HCT116 (cell line): ENCODE data around the gene CDKN1A. TPM values are rescaled to one million over a fixed set of nuclear protein-coding genes. Genes with fewer than 3 reads are reported as not detected.

ENCODE experiments used
- ATAC-seq: fragments of 200-7000 bp; cut with Tn5 transposase; 2 replicates; pipeline ENCODE4 v1.9.1; 2020; ENCODE audit warnings: mild to moderate bottlenecking, moderate library complexity
- BruUV-seq: library from RNA; stranded (reverse); fragments of 400-500 nt; replicated peaks from 2 replicates; lab custom pipeline; 2021; lab: Mats Ljungman, UMichigan
- CTCF ChIA-PET: fragments of 300-600 bp; sonication (Branson Sonifier 250); formaldehyde crosslinking; loops from one replicate; lab custom pipeline; 2021; ENCODE audit warnings: antibody characterized with exemption; lab: Charles Lee
- POLR2A ChIA-PET: fragments of 300-600, 350-600 bp; sonication (Branson Sonifier 250); formaldehyde crosslinking; loops from one replicate; lab custom pipeline; 2021; ENCODE audit warnings: antibody characterized with exemption; lab: Charles Lee
- RAD21 ChIA-PET, 2 experiments: fragments of 300-600 bp; sonication (Branson Sonifier 250); formaldehyde crosslinking; loops; one replicate each; lab custom pipeline; 2023; ENCODE audit warnings: low total read pairs in 2 of 2; ENCODE audit not compliant: uncharacterized antibody in 2 of 2, unreplicated experiment in 2 of 2, low non-redundant PET in 1 of 2; lab: Charles Lee
- DNase-seq: peaks from one replicate; pipeline ENCODE4 v3.0.0-alpha.2; 2010; ENCODE audit warnings: low read depth, low spot score
- H2AFZ ChIP-seq: fragments of 200-600 bp; shearing (Covaris generic), sonication (generic); 2 replicates; pipeline ENCODE4 v1.6.1; 2017; ENCODE audit warnings: low read depth, mixed run types, mixed read lengths, antibody characterized with exemption, low read length; ENCODE audit not compliant: poor library complexity, severe bottlenecking
- H3K27ac ChIP-seq: 2 replicates; pipeline ENCODE4 v1.5.1; 2012; ENCODE audit warnings: low read depth, low read length
- H3K27me3 ChIP-seq: fragments of 200-600 bp; sonication (generic); 2 replicates; pipeline ENCODE4 v1.6.1; 2016; ENCODE audit warnings: mixed run types, low read length, mixed read lengths; ENCODE audit not compliant: insufficient read depth
- H3K36me3 ChIP-seq, 2 experiments: fragments of 200-500 bp in 1 of 2; fragments of 200-600 bp in 1 of 2; sonication (Bioruptor generic) in 1 of 2; sonication (generic) in 1 of 2; 2 replicates each; pipeline versions ENCODE4 v1.5.1 to v1.6.1; 2014 to 2016; ENCODE audit warnings: low read length in 2 of 2, inconsistent platforms in 1 of 2, mixed read lengths in 1 of 2, mixed run types in 1 of 2; ENCODE audit not compliant: insufficient read depth in 2 of 2, control insufficient read depth in 1 of 2
- H3K4me1 ChIP-seq, 2 experiments: fragments of 200-600 bp in 1 of 2; sonication (generic) in 1 of 2; 2 replicates each; pipeline versions ENCODE4 v1.5.1 to v1.6.1; 2012 to 2017; ENCODE audit warnings: low read length in 2 of 2, inconsistent platforms in 1 of 2, mild to moderate bottlenecking in 1 of 2, mixed read lengths in 1 of 2, mixed run types in 1 of 2, moderate library complexity in 1 of 2; ENCODE audit not compliant: insufficient read depth in 2 of 2, control insufficient read depth in 1 of 2
- H3K4me2 ChIP-seq: fragments of 200-600 bp; sonication (generic); 2 replicates; pipeline ENCODE4 v1.6.1; 2017; ENCODE audit warnings: mixed run types, low read length, mixed read lengths
- H3K4me3 ChIP-seq, 2 experiments: fragments of 200-600 bp in 1 of 2; sonication (generic) in 1 of 2; replicated peaks in 1 of 2; 2 replicates each; pipeline ENCODE4 v1.5.1; 2011 to 2016; ENCODE audit warnings: low read length in 2 of 2, control low read depth in 1 of 2, low read depth in 1 of 2, mild to moderate bottlenecking in 1 of 2, mixed read lengths in 1 of 2, mixed run types in 1 of 2
- H3K79me2 ChIP-seq: fragments of 200-600 bp; sonication (generic); 2 replicates; pipeline ENCODE4 v1.6.1; 2017; ENCODE audit warnings: mild to moderate bottlenecking, mixed run types, low read length, moderate library complexity, mixed read lengths; ENCODE audit not compliant: insufficient read depth
- H3K9ac ChIP-seq: fragments of 200-600 bp; sonication (generic); 2 replicates; pipeline ENCODE4 v1.6.1; 2016; ENCODE audit warnings: low read length, mixed read lengths
- H3K9me2 ChIP-seq: fragments of 200-600 bp; sonication (generic), shearing (Covaris generic); 2 replicates; pipeline ENCODE4 v1.6.1; 2017; ENCODE audit warnings: mixed run types, mild to moderate bottlenecking, moderate library complexity; ENCODE audit not compliant: insufficient read depth
- H3K9me3 ChIP-seq, 2 experiments: fragments of 200-500 bp in 1 of 2; fragments of 200-600 bp in 1 of 2; sonication (Bioruptor generic) in 1 of 2; sonication (generic) in 1 of 2; 2 replicates each; pipeline ENCODE4 v1.6.1; 2014 to 2017; ENCODE audit warnings: low read length in 2 of 2, mixed read lengths in 2 of 2, inconsistent platforms in 1 of 2, low read depth in 1 of 2, mild to moderate bottlenecking in 1 of 2, mixed run types in 1 of 2, moderate library complexity in 1 of 2; ENCODE audit not compliant: control insufficient read depth in 1 of 2, insufficient read depth in 1 of 2
- H4K20me1 ChIP-seq: fragments of 200-600 bp; sonication (generic), shearing (Covaris generic); 2 replicates; pipeline ENCODE4 v1.6.1; 2017; ENCODE audit warnings: mixed run types, mild to moderate bottlenecking, moderate library complexity; ENCODE audit not compliant: insufficient read depth
- CBX3 ChIP-seq: IDR thresholded peaks from 2 replicates; pipeline ENCODE4 v1.6.1; 2012; ENCODE audit warnings: low read depth
- EZH2 ChIP-seq: fragments of 200-600 bp; sonication (generic); IDR thresholded peaks from 2 replicates; pipeline ENCODE4 v1.6.1; 2017; ENCODE audit warnings: antibody characterized with exemption, mixed run types
- FOSL1 ChIP-seq: IDR thresholded peaks from 2 replicates; pipeline ENCODE4 v1.6.1; 2012; ENCODE audit warnings: low read depth
- POLR2A ChIP-seq: IDR thresholded peaks from 2 replicates; pipeline ENCODE4 v1.7.0; 2011; ENCODE audit warnings: borderline replicate concordance; ENCODE audit not compliant: insufficient read depth, insufficient read length; ENCODE audit errors: extremely low read depth
- POLR2AphosphoS5 ChIP-seq: IDR thresholded peaks from 2 replicates; pipeline ENCODE4 v1.6.1; 2011; ENCODE audit warnings: mild to moderate bottlenecking, low read depth, low read length, moderate library complexity
- RAD21 ChIP-seq: IDR thresholded peaks from 2 replicates; pipeline ENCODE4 v1.6.1; 2012; ENCODE audit warnings: low read depth, mild to moderate bottlenecking
- SP1 ChIP-seq: IDR thresholded peaks from 2 replicates; pipeline ENCODE4 v1.6.1; 2012; ENCODE audit warnings: low read depth
- SRF ChIP-seq: IDR thresholded peaks from 2 replicates; pipeline ENCODE4 v1.6.1; 2012; ENCODE audit warnings: low read depth
- intact Hi-C: fragments of 100-400 bp; cut with micrococcal nuclease; formaldehyde crosslinking; loops from 2 replicates; pipeline ENCODE4 v1.10.0; 2022
- total RNA-seq: library from RNA; stranded (reverse); gene quantifications from one replicate; pipeline ENCODE4 v1.2.1, GENCODE V29; 2021; ENCODE audit not compliant: unreplicated experiment
- TF ChIP-seq, protein P1 (sequence below): IDR thresholded peaks from 2 replicates; pipeline ENCODE4 v1.6.1; 2012

CDKN1A gene
- total RNA-seq, 1 experiment from 2014 or later, result 179 TPM

DNA sequence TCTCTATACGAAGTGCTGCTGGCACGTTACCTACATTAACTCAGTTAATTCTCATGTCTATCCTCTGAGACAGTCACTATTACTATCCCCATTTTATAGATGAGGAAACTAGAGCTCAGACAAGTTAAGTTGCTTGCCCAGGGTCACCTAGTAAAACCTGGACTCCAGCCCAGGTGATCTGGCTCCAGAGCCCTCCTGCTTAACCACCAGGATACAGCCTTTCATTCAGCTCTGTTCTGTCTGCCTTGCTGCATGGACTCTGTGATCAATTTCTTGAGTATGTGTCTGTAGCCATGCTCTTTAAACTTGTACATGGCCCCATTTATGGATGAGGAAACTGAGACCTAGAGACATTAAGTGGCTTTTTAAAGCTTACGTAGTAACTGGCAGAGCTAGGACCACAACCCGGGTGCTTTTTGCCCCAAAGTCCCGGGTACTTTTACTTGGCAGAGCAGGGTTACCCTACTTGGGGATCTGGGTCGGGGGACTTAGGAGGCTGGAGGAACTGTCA lies 4.7 kb downstream of the CDKN1A start:
- DNase-seq, result no peak
- intact Hi-C loops, result loop anchor here (1.0 to 5.0 kb wide), 3 partner anchors 41 to 261 kb away; no protein-coding TSS in a partner anchor
- H3K4me3 ChIP-seq, result no peak overlapping the region
- POLR2A ChIA-PET, result interaction anchor here (0.6 to 1.8 kb wide), 7 partner anchors 10 to 69 kb away, joined by 3 to 11 read pairs (median 4); no protein-coding TSS in a partner anchor
- BruUV-seq, result no TSS peak
- peaks cover 31 to 41% of the 10 kb centered on the region in 2 experiments for H3K4me1 ChIP-seq
- H2AFZ ChIP-seq, result no peak overlapping the region
- no peaks in the 10 kb centered on the region for H3K9me3 ChIP-seq
- TF ChIP-seq POLR2A (no peak), CBX3 (no peak), FOSL1 (no peak), RAD21 (no peak), EZH2 (no peak), SRF (no peak), POLR2AphosphoS5 (peak; percentile 19; the same call in 1 of the 2 replicates), SP1 (no peak)
- TF ChIP-seq, all 23 proteins: peak for 1
- RAD21 ChIA-PET, result no interaction called here
- Histone ChIP-seq H3K9ac (peak overlapping the region; percentile 54; the same call in 1 of the 2 replicates), H3K27ac (peak overlapping the region; percentile 64; the same call in 1 of the 2 replicates), H3K4me2 (peak overlapping the region; percentile 72; the same call in 1 of the 2 replicates), H3K79me2 (peaks cover 59% of the 10 kb centered on the region), H3K27me3 (no peaks in the 10 kb centered on the region), H3K36me3 (peaks cover 25 to 37% of the 10 kb centered on the region in 2 experiments), H3K9me2 (no peaks in the 10 kb centered on the region), H4K20me1 (peaks cover 4% of the 10 kb centered on the region; the same call in 1 of the 2 replicates)
- ATAC-seq, result no peak
- CTCF ChIA-PET, result no interaction called here

DNA sequence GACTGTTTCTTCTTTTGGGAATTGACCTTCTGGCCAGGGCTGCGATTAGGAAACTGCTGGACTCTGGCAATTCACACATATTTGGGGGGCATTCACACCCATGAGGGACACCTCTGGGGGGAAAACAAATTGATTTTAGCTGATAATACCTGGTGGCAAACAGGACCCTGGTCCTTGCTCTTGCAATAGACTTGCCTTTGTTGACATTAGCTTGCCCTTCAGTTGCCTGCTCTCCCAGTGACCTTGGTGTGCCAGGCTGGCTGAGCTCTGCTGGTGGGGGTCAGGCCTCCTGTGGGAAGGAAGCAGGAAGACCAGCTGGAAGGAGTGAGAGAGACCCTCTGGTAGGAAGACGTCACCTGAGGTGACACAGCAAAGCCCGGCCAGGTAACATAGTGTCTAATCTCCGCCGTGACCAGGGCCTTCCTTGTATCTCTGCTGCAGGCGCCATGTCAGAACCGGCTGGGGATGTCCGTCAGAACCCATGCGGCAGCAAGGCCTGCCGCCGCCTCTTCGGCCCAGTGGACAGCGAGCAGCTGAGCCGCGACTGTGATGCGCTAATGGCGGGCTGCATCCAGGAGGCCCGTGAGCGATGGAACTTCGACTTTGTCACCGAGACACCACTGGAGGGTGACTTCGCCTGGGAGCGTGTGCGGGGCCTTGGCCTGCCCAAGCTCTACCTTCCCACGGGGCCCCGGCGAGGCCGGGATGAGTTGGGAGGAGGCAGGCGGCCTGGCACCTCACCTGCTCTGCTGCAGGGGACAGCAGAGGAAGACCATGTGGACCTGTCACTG lies 5.3 kb downstream of the CDKN1A start:
- ChIA-PET CTCF (no interaction called here), POLR2A (interaction anchor here (0.6 to 1.8 kb wide), 5 partner anchors 9 to 69 kb away, joined by 3 to 7 read pairs (median 4); no protein-coding TSS in a partner anchor), RAD21 (no interaction called here)
- Histone ChIP-seq H3K27ac (peak overlapping the region; percentile 64; the same call in 1 of the 2 replicates), H3K4me2 (no peak overlapping the region), H3K4me3 (no peak overlapping the region), H3K4me1 (peaks cover 29 to 34% of the 10 kb centered on the region in 2 experiments), H2AFZ (no peak overlapping the region), H3K9me3 (no peaks in the 10 kb centered on the region), H3K9ac (no peak overlapping the region), H3K9me2 (no peaks in the 10 kb centered on the region), H3K36me3 (peaks cover 25 to 37% of the 10 kb centered on the region in 2 experiments), H3K27me3 (no peaks in the 10 kb centered on the region), H3K79me2 (peaks cover 56% of the 10 kb centered on the region), H4K20me1 (peaks cover 4% of the 10 kb centered on the region; the same call in 1 of the 2 replicates)
- no TSS peak for BruUV-seq
- intact Hi-C loops, result loop anchor here (1.0 to 5.0 kb wide), 3 partner anchors 40 to 262 kb away; no protein-coding TSS in a partner anchor
- no peak for DNase-seq
- ATAC-seq, result no peak
- TF ChIP-seq SP1, result no peak
- TF ChIP-seq, protein P1, sequence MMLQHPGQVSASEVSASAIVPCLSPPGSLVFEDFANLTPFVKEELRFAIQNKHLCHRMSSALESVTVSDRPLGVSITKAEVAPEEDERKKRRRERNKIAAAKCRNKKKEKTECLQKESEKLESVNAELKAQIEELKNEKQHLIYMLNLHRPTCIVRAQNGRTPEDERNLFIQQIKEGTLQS, result no peak
- TF ChIP-seq, all 23 proteins: peak for 0
